ENCODE data around the gene IER5.

The IER5 gene

GRCh38 chr1:181077576-181078242, 10.8 kb upstream of the IER5 start:
- no peak for DNase-seq (ENCODE audit: low read depth, low spot score)
- no CpG with 5 or more reads among the region's 7 CpGs for WGBS (ENCODE audit: insufficient coverage, insufficient read length)
- H3K4me1 ChIP-seq (ENCODE audit: control insufficient read depth, insufficient read depth, low read length): peaks cover 4% of the 10 kb centered on the region; the same call in 1 of the 2 replicates
- no peak overlapping the region for H3K27ac ChIP-seq (ENCODE audit: low read length)
- H3K4me3 ChIP-seq (ENCODE audit: low read length): no peak overlapping the region
- H3K36me3 ChIP-seq (ENCODE audit: control insufficient read depth, insufficient read depth, low read length): no peaks in the 10 kb centered on the region
- H3K27me3 ChIP-seq (ENCODE audit: control insufficient read depth, insufficient read depth, low read length): no peaks in the 10 kb centered on the region
- no peaks in the 10 kb centered on the region for H3K9me3 ChIP-seq (ENCODE audit: control insufficient read depth, insufficient read depth, low read length)

- WGBS (ENCODE audit: insufficient coverage, insufficient read length): 100% methylated on average over 1 of the region's 2 CpGs
- no peak for DNase-seq (ENCODE audit: low read depth, low spot score)
- no peaks in the 10 kb centered on the region for H3K36me3 ChIP-seq (ENCODE audit: control insufficient read depth, insufficient read depth, low read length)
- H3K9me3 ChIP-seq (ENCODE audit: control insufficient read depth, insufficient read depth, low read length): no peaks in the 10 kb centered on the region
- no peak overlapping the region for H3K4me3 ChIP-seq (ENCODE audit: low read length)
- H3K27me3 ChIP-seq (ENCODE audit: control insufficient read depth, insufficient read depth, low read length): no peaks in the 10 kb centered on the region
- no peak overlapping the region for H3K27ac ChIP-seq (ENCODE audit: low read length)
- peaks cover 4% of the 10 kb centered on the region; the same call in 1 of the 2 replicates for H3K4me1 ChIP-seq (ENCODE audit: control insufficient read depth, insufficient read depth, low read length)
Measured at GRCh38 chr1:181079382-181079781, 9.1 kb upstream of the IER5 start.

- H3K36me3 ChIP-seq (ENCODE audit: control insufficient read depth, insufficient read depth, low read length): no peaks in the 10 kb centered on the region
- no peak overlapping the region for H3K27ac ChIP-seq (ENCODE audit: low read length)
- no peak for DNase-seq (ENCODE audit: low read depth, low spot score)
- peaks cover 4% of the 10 kb centered on the region; the same call in 1 of the 2 replicates for H3K4me1 ChIP-seq (ENCODE audit: control insufficient read depth, insufficient read depth, low read length)
- H3K27me3 ChIP-seq (ENCODE audit: control insufficient read depth, insufficient read depth, low read length): no peaks in the 10 kb centered on the region
- WGBS (ENCODE audit: insufficient coverage, insufficient read length): no CpG with 5 or more reads among the region's 4 CpGs
- H3K4me3 ChIP-seq (ENCODE audit: low read length): no peak overlapping the region
- no peaks in the 10 kb centered on the region for H3K9me3 ChIP-seq (ENCODE audit: control insufficient read depth, insufficient read depth, low read length)
Measured at GRCh38 chr1:181079920-181080319, 8.6 kb upstream of the IER5 start.

GRCh38 chr1:181080556-181080955, 7.9 kb upstream of the IER5 start:
- H3K4me1 ChIP-seq (ENCODE audit: control insufficient read depth, insufficient read depth, low read length): peaks cover 4% of the 10 kb centered on the region; the same call in 1 of the 2 replicates
- no peak for DNase-seq (ENCODE audit: low read depth, low spot score)
- H3K27ac ChIP-seq (ENCODE audit: low read length): no peak overlapping the region
- H3K9me3 ChIP-seq (ENCODE audit: control insufficient read depth, insufficient read depth, low read length): no peaks in the 10 kb centered on the region
- H3K4me3 ChIP-seq (ENCODE audit: low read length): no peak overlapping the region
- WGBS (ENCODE audit: insufficient coverage, insufficient read length): no CpG with 5 or more reads among the region's 4 CpGs
- H3K36me3 ChIP-seq (ENCODE audit: control insufficient read depth, insufficient read depth, low read length): no peaks in the 10 kb centered on the region
- no peaks in the 10 kb centered on the region for H3K27me3 ChIP-seq (ENCODE audit: control insufficient read depth, insufficient read depth, low read length)

- DNase-seq (ENCODE audit: low read depth, low spot score): no peak
- WGBS (ENCODE audit: insufficient coverage, insufficient read length): no CpG with 5 or more reads among the region's 3 CpGs
Measured at GRCh38 chr1:181081395-181081794, 7.1 kb upstream of the IER5 start.

GRCh38 chr1:181083842-181084605, 4.5 kb upstream of the IER5 start:
- no peak for DNase-seq (ENCODE audit: low read depth, low spot score)
- Histone ChIP-seq H3K4me3 (ENCODE audit: low read length) (no peak overlapping the region), H3K27me3 (ENCODE audit: control insufficient read depth, insufficient read depth, low read length) (no peaks in the 10 kb centered on the region; the same call in 1 of the 2 replicates), H3K27ac (ENCODE audit: low read length) (no peak overlapping the region), H3K36me3 (ENCODE audit: control insufficient read depth, insufficient read depth, low read length) (no peaks in the 10 kb centered on the region), H3K9me3 (ENCODE audit: control insufficient read depth, insufficient read depth, low read length) (no peaks in the 10 kb centered on the region), H3K4me1 (ENCODE audit: control insufficient read depth, insufficient read depth, low read length) (no peaks in the 10 kb centered on the region)
- WGBS (ENCODE audit: insufficient coverage, insufficient read length): no CpG with 5 or more reads among the region's 6 CpGs

More at GRCh38 chr1:181081395-181081794, 7.1 kb upstream of the IER5 start:
- Histone ChIP-seq H3K4me3 (ENCODE audit: low read length) (no peak overlapping the region), H3K36me3 (ENCODE audit: control insufficient read depth, insufficient read depth, low read length) (no peaks in the 10 kb centered on the region), H3K9me3 (ENCODE audit: control insufficient read depth, insufficient read depth, low read length) (no peaks in the 10 kb centered on the region), H3K4me1 (ENCODE audit: control insufficient read depth, insufficient read depth, low read length) (peaks cover 2% of the 10 kb centered on the region; the same call in 1 of the 2 replicates), H3K27ac (ENCODE audit: low read length) (no peak overlapping the region), H3K27me3 (ENCODE audit: control insufficient read depth, insufficient read depth, low read length) (no peaks in the 10 kb centered on the region)

- DNase-seq (ENCODE audit: low read depth, low spot score): no peak
- Histone ChIP-seq H3K36me3 (ENCODE audit: control insufficient read depth, insufficient read depth, low read length) (no peaks in the 10 kb centered on the region), H3K4me3 (ENCODE audit: low read length) (no peak overlapping the region), H3K27me3 (ENCODE audit: control insufficient read depth, insufficient read depth, low read length) (no peaks in the 10 kb centered on the region; the same call in 1 of the 2 replicates), H3K4me1 (ENCODE audit: control insufficient read depth, insufficient read depth, low read length) (no peaks in the 10 kb centered on the region), H3K9me3 (ENCODE audit: control insufficient read depth, insufficient read depth, low read length) (no peaks in the 10 kb centered on the region), H3K27ac (ENCODE audit: low read length) (no peak overlapping the region)
- no CpG with 5 or more reads among the region's 4 CpGs for WGBS (ENCODE audit: insufficient coverage, insufficient read length)
Measured at GRCh38 chr1:181084606-181084969, 3.9 kb upstream of the IER5 start.

- Histone ChIP-seq H3K4me3 (ENCODE audit: low read length) (no peak overlapping the region), H3K4me1 (ENCODE audit: control insufficient read depth, insufficient read depth, low read length) (no peaks in the 10 kb centered on the region; the same call in 1 of the 2 replicates), H3K36me3 (ENCODE audit: control insufficient read depth, insufficient read depth, low read length) (no peaks in the 10 kb centered on the region), H3K9me3 (ENCODE audit: control insufficient read depth, insufficient read depth, low read length) (no peaks in the 10 kb centered on the region), H3K27me3 (ENCODE audit: control insufficient read depth, insufficient read depth, low read length) (no peaks in the 10 kb centered on the region; the same call in 1 of the 2 replicates), H3K27ac (ENCODE audit: low read length) (no peak overlapping the region)
- no CpG with 5 or more reads among the region's 1 CpG for WGBS (ENCODE audit: insufficient coverage, insufficient read length)
- no peak for DNase-seq (ENCODE audit: low read depth, low spot score)
Measured at GRCh38 chr1:181086091-181086490, 2.4 kb upstream of the IER5 start.

- DNase-seq (ENCODE audit: low read depth, low spot score): no peak
Measured at GRCh38 chr1:181086926-181087325, 1.6 kb upstream of the IER5 start.

GRCh38 chr1:181087400-181087901, 1.0 kb upstream of the IER5 start:
- no peaks in the 10 kb centered on the region; the same call in 1 of the 2 replicates for H3K4me1 ChIP-seq (ENCODE audit: control insufficient read depth, insufficient read depth, low read length)
- H3K27me3 ChIP-seq (ENCODE audit: control insufficient read depth, insufficient read depth, low read length): no peaks in the 10 kb centered on the region; the same call in 1 of the 2 replicates
- no peaks in the 10 kb centered on the region for H3K36me3 ChIP-seq (ENCODE audit: control insufficient read depth, insufficient read depth, low read length)
- no peak overlapping the region for H3K27ac ChIP-seq (ENCODE audit: low read length)
- no peak for DNase-seq (ENCODE audit: low read depth, low spot score)
- WGBS (ENCODE audit: insufficient coverage, insufficient read length): no CpG with 5 or more reads among the region's 8 CpGs
- H3K4me3 ChIP-seq (ENCODE audit: low read length): no peak overlapping the region
- no peaks in the 10 kb centered on the region for H3K9me3 ChIP-seq (ENCODE audit: control insufficient read depth, insufficient read depth, low read length)

More at GRCh38 chr1:181086926-181087325, 1.6 kb upstream of the IER5 start:
- no CpG with 5 or more reads among the region's 5 CpGs for WGBS (ENCODE audit: insufficient coverage, insufficient read length)
- H3K27ac ChIP-seq (ENCODE audit: low read length): no peak overlapping the region
- H3K9me3 ChIP-seq (ENCODE audit: control insufficient read depth, insufficient read depth, low read length): no peaks in the 10 kb centered on the region
- no peaks in the 10 kb centered on the region; the same call in 1 of the 2 replicates for H3K4me1 ChIP-seq (ENCODE audit: control insufficient read depth, insufficient read depth, low read length)
- H3K4me3 ChIP-seq (ENCODE audit: low read length): no peak overlapping the region
- no peaks in the 10 kb centered on the region for H3K36me3 ChIP-seq (ENCODE audit: control insufficient read depth, insufficient read depth, low read length)
- H3K27me3 ChIP-seq (ENCODE audit: control insufficient read depth, insufficient read depth, low read length): no peaks in the 10 kb centered on the region; the same call in 1 of the 2 replicates
